ENCODE results near the gene MGAT1.
"Not testable (repeated sequence)": the region's sequence is repeated elsewhere in the genome, so short reads cannot be mapped to it uniquely, and the experiment has no call there.

The MGAT1 gene

GRCh38 chr5:180802325-180803180 is at the start of gene MGAT1:
Gene MGAT1 (minus strand): TSS chr5:180802806. CDS start chr5:180792971, 9,835 bp downstream.
- peak; percentile 87 for DNase-seq

DNA sequence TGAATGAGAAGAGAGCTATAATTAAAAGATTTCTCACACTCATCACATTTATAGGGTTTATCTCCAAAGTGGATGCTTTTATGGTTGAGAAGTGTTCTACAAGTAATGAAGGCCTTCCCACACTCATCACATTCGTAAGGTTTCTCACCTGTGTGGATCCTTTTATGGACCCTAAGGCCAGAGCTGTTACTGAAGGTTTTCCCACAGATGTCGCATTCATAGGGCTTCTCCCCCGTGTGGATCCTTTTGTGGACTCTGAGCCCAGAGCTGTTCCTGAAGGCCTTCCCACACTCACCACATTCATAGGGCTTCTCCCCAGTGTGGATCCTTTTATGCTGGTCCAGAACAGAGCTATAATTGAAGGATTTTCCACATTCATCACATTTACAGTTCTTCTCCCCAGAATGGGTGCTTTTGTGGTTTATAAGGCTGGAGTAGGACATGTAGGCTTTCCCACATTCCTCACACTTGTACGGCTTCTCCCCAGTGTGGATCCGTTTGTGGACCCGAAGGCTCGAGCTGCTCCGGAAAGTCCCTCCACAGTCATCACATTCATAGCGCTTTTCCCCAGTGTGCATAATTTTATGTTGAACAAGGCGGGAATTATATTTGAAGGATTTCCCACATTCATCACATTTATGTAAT is 48.0 kb upstream of the MGAT1 start:
- no peak for DNase-seq

DNA sequence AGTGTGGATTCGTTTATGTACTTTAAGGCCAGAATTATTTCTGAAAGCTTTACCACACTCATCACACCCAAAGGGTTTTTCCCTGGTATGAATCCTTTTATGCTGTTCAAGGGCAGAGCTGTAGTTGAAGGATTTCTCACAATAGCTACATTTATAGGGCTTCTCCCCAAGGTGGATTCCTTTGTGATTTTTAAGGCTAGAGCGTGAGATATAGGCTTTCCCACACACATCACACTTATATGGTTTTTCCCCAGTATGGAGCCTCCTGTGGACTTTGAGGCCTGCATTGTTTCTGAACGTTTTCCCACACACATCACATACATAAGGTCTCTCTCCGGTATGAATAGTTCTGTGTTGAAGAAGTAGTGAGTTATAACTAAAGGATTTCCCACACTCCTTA is 47.2 kb upstream of the MGAT1 start:
- DNase-seq: no peak

DNA sequence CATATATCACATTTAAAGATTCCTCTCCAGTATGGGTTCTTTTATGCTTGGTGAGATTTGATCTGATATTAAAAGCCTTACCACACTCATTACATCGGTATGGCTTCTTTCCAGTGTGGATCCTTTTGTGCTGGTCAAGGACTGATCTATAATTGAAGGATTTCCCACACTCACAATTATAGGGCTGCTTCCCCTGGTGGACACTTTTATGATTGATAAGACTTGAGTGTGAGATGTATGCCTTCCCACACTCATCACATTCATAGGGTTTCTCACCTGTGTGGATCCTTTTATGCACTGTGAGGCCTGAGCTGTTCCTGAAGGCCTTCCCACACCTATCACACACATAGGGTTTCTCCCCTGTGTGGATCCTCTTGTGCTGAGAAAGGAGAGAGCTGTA is 46.3 kb upstream of the MGAT1 start:
- DNase-seq: no peak

GRCh38 chr5:180848265-180848664 is 45.7 kb upstream of the MGAT1 start:
- DNase-seq: no peak

DNA sequence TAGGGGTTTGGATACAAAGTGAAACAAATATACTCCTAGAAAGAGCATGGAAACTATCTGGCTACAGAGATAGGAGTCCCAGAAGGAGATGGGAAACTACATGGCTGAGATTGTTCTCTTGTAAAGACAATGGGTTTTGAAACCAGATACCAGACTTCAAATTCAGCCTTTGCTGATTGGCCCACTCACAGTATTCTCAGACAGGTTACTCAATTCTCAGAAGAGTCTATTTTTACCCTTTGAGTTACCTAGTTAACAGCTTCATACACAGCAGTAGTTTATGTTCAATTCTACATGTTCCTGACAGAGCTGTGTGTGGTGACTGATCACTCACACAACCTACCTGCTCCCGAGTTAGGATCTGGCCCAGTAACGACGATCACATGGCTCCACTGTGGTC is 44.4 kb upstream of the MGAT1 start:
- DNase-seq: no peak

DNA sequence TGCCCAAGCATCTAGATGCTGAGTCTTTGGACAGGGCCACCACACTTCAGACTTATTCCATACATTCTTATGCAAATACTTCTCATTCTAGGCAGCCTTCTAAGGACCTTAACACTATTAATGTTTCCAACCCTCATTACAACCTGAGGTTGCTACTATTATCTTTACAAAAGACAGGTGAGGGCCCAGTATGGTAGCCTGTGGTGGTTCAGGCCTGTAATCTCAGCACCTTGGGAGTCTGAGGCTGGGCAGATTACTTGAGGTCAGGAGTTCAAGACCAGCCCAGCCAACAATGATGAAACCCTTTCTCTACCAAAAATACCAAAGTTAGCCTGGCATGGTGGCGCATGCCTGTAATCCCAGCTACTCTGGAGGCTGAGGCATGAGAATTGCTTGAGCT is 42.3 kb upstream of the MGAT1 start:
- DNase-seq: no peak

DNA sequence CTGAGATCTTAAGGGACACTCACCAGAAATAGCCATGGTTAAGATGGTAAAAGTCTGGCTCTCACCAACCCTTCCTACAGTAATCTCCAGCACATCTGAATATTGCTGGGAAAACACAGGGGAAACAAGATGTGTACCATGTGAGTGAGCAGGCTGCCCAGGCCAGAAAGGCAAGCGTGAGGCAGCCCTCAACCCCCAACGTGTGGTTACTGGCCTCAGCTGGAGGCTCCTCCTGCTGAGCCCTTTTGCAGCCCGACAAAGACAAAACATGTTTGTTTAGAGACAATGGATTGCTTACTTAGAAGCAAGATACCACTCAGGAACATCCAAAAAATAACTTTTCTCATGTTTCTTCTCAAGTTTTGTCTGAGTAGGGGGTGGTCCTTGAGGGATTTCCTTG is 41.8 kb upstream of the MGAT1 start:
- DNase-seq: no peak

DNA sequence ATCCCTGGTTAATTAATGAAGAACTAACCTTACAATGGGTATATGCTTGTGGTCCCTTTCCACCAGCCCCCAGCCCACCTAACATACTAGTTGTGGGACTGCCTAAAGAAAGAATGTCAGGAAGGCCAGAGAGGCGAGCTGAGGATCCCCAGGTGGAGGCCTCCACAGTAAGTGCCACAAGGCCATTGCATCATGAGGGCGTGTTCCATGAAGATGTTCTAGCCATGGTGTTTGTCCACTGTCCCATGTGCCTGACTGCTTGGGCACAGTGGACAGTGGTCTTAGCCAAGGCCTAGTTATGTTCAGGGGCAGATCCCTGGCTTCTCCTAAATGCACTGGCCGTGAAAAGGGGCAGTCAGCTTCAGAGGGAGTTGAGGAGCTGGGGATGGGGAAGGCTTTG is 37.3 kb upstream of the MGAT1 start:
- no peak for DNase-seq

GRCh38 chr5:180839227-180839626 is 36.6 kb upstream of the MGAT1 start:
- no peak for DNase-seq

DNA sequence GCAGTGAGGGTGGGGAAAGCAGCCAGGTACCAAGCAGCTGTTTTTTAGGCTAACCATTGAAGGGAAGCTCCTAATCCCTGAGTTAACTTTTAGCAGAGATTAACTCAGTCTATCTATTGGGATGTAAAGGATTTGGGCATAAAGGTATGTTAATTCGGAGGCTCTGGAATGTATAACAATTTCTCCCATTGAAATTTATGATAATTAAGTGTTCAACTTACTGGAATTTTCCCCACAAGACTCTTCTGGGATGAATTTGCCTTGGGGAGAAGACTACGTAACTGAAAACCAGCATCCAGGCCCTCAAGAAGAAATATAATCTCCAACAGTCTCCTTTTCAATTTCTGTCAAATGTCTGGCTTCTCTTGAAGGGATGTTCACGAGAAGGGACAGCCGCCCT is 34.9 kb upstream of the MGAT1 start:
- DNase-seq: no peak

- DNase-seq: peak; percentile 33
These were observed 30.0 kb upstream of the MGAT1 start for GRCh38 chr5:180832638-180833068.

DNA sequence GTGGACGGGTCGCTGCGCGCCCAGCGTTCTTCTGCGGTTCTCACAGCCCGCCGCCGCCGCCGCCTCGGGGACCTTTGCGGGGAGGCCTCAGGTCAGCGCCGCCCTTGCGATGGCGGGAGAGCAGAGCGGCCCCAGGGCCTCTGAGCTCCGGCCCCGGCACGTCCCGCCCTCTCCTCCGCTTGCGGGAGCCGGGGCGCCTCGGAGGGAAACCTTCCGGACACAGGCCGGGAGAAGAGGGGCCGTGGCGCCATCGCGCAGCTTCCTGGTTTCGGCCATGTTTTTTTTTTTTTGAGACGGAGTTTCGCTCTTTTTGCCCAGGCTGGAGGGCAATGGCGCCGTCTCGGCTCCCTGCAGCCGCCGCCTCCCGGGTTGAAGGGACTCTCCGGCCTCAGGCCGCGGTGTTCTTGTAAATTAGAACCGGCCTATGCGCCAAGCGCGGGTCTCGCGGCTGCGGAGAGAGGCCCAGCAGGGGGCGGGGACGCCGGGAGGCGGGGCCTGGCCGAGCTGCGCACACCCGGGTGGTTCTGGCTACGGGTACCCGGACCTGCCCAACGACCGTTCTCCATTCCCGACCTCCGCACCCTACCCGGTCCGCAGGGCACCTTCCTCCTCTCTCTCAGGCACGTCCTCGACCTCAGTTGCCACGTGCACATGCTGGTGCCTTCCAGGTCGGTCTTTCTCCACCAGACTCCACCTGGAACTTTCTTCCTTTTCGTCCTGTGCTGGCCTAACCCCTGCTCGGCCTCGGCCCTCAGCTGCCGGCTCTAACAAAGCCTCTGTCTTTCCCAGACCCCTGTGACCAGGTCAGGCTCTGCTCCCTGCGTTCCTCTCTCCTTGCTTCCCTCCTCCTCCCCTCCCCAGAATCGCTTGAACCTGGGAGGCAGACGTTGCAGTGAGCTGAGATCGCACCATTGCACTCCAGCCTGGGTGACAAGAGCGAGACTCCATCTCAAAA is 28.8 kb upstream of the MGAT1 start:
- peak; percentile 80 for DNase-seq

- peak; percentile 69 for DNase-seq
These were observed 27.9 kb upstream of the MGAT1 start for GRCh38 chr5:180830253-180831138.

- no peak for DNase-seq
These were observed 27.1 kb upstream of the MGAT1 start for GRCh38 chr5:180829726-180830125.

DNA sequence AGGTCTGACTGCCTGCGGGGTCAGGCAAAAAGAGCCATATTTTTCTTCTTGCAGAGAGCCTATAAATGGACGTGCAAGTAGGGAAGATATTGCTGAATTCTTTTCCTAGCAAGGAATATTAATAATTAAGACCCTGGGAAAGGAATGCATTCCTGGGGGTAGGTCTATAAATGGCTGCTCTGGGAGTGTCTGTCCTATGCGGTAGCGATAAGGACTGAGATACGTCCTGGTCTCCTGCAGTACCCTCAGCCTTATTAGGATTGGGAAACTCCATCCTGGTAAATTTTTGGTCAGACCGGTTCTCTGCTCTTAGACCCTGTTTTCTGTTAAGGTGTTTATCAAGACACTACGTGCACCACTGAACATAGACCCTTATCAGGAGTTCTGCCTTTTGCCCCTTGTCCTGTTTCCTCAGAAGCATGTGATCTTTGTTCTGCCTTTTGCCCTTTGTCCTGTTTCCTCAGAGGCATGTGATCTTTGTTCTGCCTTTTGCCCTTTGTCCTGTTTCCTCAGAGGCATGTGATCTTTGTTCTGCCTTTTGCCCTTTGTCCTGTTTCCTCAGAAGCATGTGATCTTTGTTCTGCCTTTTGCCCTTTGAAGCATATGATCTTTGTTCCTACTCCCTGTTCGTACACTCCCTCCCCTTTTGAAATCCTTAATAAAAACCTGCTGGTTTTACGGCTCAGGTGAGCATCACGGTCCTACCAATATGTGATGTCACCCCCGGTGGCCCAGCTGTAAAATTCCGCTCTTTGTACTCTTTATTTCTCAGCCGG is 26.3 kb upstream of the MGAT1 start:
- DNase-seq: not testable (repeated sequence)

DNA sequence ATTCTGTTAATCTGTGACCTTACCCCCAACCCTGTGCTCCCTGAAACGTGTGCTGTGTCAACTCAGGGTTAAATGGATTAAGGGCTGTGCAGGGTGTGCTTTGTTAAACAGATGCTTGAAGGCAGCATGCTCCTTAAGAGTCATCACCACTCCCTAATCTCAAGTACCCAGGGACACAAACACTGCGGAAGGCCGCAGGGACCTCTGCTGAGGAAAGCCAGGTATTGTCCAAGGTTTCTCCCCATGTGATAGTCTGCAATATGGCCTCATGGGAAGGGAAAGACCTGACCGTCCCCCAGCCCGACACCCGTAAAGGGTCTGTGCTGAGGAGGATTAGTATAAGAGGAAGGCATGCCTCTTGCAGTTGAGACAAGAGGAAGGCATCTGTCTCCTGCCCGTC is 24.8 kb upstream of the MGAT1 start:
- DNase-seq: not testable (repeated sequence)

DNA sequence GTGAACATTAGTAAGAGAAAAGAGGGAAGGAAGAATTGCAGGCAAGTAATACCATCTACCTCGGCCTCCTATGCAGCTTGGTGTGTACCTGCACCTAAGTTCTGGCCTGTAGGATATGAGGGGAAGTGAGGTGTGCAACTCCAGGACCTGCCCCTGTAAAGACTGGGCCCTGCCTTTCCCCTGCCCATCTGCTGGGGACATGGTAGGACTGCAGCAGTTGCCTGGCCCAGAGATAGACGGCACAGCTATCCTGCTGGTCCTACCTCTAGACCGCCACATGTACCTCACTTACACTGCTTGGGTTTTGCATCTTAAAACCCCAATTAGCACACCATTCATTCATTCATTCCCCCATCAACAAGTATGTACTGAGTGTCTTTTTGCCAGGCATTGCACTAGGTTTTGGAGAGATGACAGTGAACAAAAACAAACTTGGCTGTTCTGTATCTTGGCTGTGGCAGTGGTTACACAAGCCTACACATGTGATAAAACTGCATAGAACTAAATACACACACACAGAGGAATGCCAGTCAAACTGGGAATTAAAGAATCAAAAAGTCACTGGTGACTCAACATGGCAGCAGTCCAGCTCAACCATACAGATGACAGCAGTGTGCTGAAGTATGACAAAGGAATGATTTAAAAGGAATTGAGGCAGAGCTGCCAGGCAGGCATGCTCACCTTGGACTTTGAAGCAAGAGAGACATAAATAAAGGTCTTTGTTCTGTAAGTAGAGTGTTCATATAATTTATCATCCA is 23.3 kb upstream of the MGAT1 start:
- DNase-seq: no peak

DNA sequence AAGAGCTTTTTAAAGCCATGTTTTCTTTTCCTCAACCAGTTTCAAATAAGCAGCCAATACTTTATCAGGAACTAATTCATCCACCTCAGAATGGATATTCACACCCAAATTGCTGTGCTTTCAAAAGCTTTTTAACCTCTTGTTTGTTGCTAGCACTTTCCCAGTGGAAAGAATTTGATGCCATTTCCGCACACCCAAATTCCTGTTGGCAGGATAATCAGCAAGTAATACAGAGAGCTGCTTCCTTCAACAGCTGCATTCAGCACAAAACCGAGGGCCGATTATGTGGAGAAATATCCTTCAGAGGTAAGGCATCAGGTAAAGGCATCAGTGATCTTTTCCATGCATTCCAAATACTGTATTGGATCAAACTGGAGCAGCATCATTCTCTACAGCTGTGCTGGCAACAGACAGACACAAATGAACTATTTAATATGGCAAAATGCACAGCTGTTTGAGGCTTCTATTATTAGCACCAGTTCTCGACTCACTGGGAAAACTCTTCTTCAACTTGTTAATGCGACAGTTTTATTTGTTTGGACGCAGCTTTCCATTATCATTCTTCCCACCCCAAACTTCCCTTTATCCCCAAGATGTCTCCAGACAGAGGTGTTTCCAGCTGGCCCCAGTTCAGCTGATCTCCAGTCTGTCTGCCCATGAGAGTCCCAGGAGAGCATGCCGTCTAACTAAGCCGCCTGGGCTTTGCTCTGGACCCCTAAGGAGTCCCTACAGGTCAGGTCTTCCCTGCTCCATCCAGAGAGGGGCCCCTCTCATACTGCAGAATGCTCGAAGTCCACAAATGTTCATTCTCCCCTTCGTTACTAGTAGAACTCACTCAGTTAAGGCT is 22.2 kb upstream of the MGAT1 start:
- no peak for DNase-seq
